Brain microvascular endothelial cell (primary cell): ENCODE results near the gene RASAL3.
"Not testable (repeated sequence)": the region's sequence is repeated elsewhere in the genome, so short reads cannot be mapped to it uniquely, and the experiment has no call there.

Experiments
- DNase-seq: peaks from one replicate; pipeline ENCODE4 v3.0.0-alpha.2; 2020
- H3K27ac ChIP-seq: fragments of 250-450 bp; sonication (Bioruptor Pico); 2 replicates; pipeline ENCODE4 v1.5.1; 2020; ENCODE audit warnings: mild to moderate bottlenecking, moderate library complexity
- H3K27me3 ChIP-seq: fragments of 250-450 bp; sonication (Bioruptor Pico); replicated peaks from 2 replicates; pipeline ENCODE4 v1.5.1; 2020; ENCODE audit warnings: mild to moderate bottlenecking
- H3K36me3 ChIP-seq: fragments of 250-450 bp; sonication (Bioruptor Pico); replicated peaks from 2 replicates; pipeline ENCODE4 v1.5.1; 2020; ENCODE audit warnings: mild to moderate bottlenecking
- H3K4me3 ChIP-seq: 2 replicates; pipeline ENCODE4 v1.5.1; 2011; ENCODE audit warnings: low read depth, mild to moderate bottlenecking, control low read depth, low read length, moderate library complexity
- CTCF ChIP-seq: IDR thresholded peaks from 2 replicates; pipeline ENCODE4 v1.5.1; 2011; ENCODE audit warnings: low read depth, mild to moderate bottlenecking, moderate library complexity, low read length, control low read depth, inconsistent platforms; ENCODE audit errors: missing control alignments
- in situ Hi-C: cut with HindIII; loops from 2 replicates; pipeline ENCODE4 v1.10.0; 2017; ENCODE audit warnings: low sequenced_read_pairs, low pct_ligation_motif_present

The RASAL3 gene

DNA sequence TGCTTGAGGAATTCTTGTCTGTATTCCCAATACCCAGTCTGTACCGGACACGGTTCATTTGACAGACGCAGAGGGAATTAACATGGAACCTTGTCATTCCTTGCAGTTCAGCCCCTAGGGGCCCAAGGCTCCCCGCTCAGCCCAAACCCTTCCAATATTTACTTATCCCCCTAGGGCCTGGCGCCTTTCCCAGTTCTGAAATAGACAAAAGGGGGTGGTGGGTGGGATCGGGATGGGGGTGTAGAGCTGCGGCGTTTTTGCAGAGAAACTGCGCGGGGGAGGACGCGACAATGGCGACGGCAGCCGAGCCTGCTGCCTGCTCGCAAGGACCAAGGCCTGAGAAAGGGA lies 46.1 kb downstream of the RASAL3 start:
- TF ChIP-seq CTCF, result no peak

GRCh38 chr19:15417699-15418098 lies 46.6 kb downstream of the RASAL3 start:
- H3K27me3 ChIP-seq, result no peaks in the 10 kb centered on the region
- peaks cover 7% of the 10 kb centered on the region for H3K36me3 ChIP-seq
- DNase-seq, result no peak
- peak overlapping the region; percentile 86 for H3K27ac ChIP-seq
- TF ChIP-seq CTCF, result no peak
- in situ Hi-C loops, result no loop called here
- peak overlapping the region; percentile 97 for H3K4me3 ChIP-seq

More for the DNA sequence above, 46.1 kb downstream of the RASAL3 start:
- peak; percentile 19 for DNase-seq
- H3K27me3 ChIP-seq, result no peaks in the 10 kb centered on the region
- peak overlapping the region; percentile 86 for H3K27ac ChIP-seq
- peaks cover 10% of the 10 kb centered on the region for H3K36me3 ChIP-seq
- peak overlapping the region; percentile 97 for H3K4me3 ChIP-seq
- in situ Hi-C loops, result no loop called here

DNA sequence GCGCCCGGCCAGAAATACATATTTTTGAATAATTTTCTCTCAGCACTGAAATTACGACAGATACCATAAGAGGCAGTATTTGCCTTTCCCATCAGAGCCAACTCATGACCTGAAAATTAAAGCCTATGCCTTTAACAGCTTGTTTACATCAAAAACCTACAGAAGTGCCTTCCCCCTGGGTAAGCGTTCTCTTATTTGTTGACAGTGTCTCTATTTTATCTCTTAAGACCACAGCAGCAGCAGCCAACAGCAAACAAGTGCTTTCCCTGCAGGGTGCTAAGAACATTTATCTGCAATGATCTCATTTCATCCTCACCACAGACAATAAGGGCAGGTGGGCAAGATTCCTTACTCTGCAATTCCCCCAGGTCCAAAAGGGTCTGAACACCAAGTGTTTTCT lies 51.5 kb downstream of the RASAL3 start:
- Histone ChIP-seq H3K27ac (no peak overlapping the region), H3K36me3 (peaks cover 19% of the 10 kb centered on the region)
- TF ChIP-seq CTCF, result no peak

GRCh38 chr19:15411351-15411750 lies 53.0 kb downstream of the RASAL3 start:
- H3K36me3 ChIP-seq, result peaks cover 21% of the 10 kb centered on the region
- in situ Hi-C loops, result not testable (repeated sequence)

More for the DNA sequence above, 51.5 kb downstream of the RASAL3 start:
- Histone ChIP-seq H3K4me3 (no peak overlapping the region), H3K27me3 (no peaks in the 10 kb centered on the region)
- in situ Hi-C loops, result no loop called here
- DNase-seq, result no peak

GRCh38 chr19:15404780-15405211 lies 59.5 kb downstream of the RASAL3 start:
- no peak for TF ChIP-seq CTCF
- no peak overlapping the region for H3K27ac ChIP-seq
- H3K27me3 ChIP-seq, result no peaks in the 10 kb centered on the region
- in situ Hi-C loops, result no loop called here
- H3K36me3 ChIP-seq, result peaks cover 39% of the 10 kb centered on the region
- H3K4me3 ChIP-seq, result no peak overlapping the region
- DNase-seq, result no peak

More at GRCh38 chr19:15411351-15411750, 53.0 kb downstream of the RASAL3 start:
- DNase-seq, H3K27me3 ChIP-seq, H3K27ac ChIP-seq, H3K4me3 ChIP-seq: not testable (repeated sequence)

- H3K4me3 ChIP-seq, result no peak overlapping the region
- no peak for TF ChIP-seq CTCF
- in situ Hi-C loops, result no loop called here
- H3K36me3 ChIP-seq, result peaks cover 39% of the 10 kb centered on the region
- H3K27ac ChIP-seq, result no peak overlapping the region
- no peak for DNase-seq
- no peaks in the 10 kb centered on the region for H3K27me3 ChIP-seq
Observed at GRCh38 chr19:15404097-15404779, 60.1 kb downstream of the RASAL3 start.
